LNCaP clone FGC (cell line): ENCODE results near the gene TMEM272.

ENCODE experiments used
- DNase-seq: peaks from one replicate; pipeline ENCODE4 v3.0.0-alpha.2; 2011; ENCODE audit warnings: low read depth
- H3K4me3 ChIP-seq: 2 replicates; pipeline ENCODE4 v1.5.1; 2011; ENCODE audit warnings: mild to moderate bottlenecking, low read depth, low read length, control low read depth
- CTCF ChIP-seq: IDR thresholded peaks from 2 replicates; pipeline ENCODE4 v1.5.1; 2012; ENCODE audit warnings: mild to moderate bottlenecking; ENCODE audit not compliant: control insufficient read depth, insufficient read depth; ENCODE audit errors: extremely low read depth

The TMEM272 gene

DNA sequence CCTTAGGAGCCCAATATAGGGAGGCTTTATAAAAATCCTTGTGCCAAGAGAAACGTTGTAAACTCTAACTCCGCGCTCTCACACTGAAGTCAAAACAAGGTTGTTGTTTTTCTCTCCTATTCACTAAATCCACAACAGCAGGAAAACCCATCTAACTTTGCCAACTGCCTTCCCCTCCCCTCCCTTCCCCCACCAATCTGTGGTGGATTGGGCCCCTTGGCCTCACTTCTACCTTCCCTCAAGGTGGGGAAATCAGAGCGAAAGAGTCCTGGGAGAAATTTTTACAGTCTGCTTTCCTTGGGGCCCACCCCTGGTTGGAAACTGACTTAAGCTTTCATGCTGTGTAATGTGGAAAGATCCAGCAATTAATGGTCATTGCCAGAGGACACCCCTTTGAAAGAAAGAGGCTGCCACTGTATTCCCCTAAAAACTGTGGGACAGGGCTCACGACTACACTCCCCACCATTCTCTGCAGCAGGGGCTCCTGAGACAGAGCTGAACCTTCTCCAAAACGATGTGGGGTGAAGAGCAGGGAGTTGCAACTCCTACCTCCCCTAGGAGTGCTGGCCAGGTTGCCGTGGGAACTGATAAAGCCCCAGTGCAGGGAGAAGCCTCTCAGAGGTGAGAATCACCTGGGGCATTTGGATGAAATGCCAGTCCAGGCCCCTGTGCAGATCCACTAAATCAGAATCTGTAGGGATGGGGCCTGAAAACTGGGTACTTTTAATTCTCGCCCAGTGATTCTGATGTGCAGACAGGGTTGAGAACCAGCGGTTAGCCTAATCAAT lies 42.2 kb downstream of the TMEM272 start:
- DNase-seq = no peak
- peak overlapping the region; percentile 64 for H3K4me3 ChIP-seq
- TF ChIP-seq CTCF = no peak

DNA sequence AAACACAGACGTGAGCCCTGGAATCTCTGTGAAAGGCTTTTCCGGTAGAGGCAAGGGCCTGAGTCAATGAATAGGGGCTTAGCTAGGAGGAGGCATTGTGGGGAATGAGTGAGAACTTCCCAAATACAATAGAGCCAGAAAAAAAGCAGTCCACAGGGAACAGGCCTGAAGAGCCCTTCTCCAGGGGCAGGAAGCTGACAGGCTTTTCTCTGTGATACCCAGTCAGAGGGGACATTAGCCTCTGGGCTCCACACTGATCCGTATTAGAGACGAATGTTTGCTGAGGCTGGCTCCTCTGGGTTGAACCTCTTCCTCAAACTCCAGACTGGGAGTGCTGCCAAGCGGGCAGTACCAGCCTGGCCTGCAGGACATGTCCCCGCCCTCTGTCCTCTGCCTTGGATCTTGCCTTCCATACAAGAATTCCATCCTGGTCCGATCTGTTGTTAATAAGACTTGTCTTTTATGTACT lies 43.3 kb downstream of the TMEM272 start:
- no peak overlapping the region for H3K4me3 ChIP-seq
- no peak for TF ChIP-seq CTCF
- peak; percentile 79 for DNase-seq

DNA sequence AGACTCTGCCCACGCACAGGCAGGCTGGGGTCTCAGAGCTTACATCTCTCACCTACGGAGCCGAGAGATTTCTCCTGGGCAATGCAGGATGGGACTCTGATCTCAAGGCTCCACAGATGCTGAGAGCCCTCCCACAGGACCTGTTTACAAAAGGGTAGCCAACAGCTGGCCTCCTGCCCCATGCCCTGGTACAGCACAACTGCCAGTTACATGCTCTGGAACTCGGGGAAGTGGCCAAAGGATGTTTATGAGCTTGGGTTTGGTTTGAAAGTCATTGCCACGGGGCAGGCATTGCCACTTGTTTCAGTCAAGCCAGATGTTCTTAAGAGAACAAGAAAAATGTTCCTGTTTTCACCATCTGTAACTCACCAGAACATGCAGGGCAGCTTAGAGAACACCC lies 44.5 kb downstream of the TMEM272 start:
- TF ChIP-seq CTCF = no peak
- no peak for DNase-seq
- H3K4me3 ChIP-seq = no peak overlapping the region

DNA sequence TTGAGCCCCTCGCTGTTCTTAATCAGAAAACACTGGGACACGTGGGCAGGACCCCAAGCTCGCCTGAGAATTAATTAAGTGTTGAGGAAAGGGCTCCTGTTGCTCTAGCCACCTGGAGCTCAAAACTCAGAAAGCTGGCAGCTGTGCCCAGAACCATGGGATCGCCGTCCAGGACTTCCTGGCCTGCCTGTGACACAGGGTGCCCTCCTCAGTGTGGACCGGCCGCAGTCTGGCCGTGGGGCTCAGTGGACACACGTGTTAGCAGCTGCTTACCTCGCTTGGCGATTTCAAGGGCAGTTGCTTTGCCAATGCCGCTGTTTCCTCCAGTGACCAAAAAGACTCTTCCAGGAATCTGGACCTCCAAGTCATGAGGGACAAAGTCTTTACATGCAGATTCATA lies 45.7 kb downstream of the TMEM272 start:
- no peak for DNase-seq
- TF ChIP-seq CTCF = no peak
- no peak overlapping the region for H3K4me3 ChIP-seq

GRCh38 chr13:51797664-51798488 lies 47.1 kb downstream of the TMEM272 start:
- TF ChIP-seq CTCF = peak; percentile 73
- peak; percentile 86 for DNase-seq
- H3K4me3 ChIP-seq = no peak overlapping the region

DNA sequence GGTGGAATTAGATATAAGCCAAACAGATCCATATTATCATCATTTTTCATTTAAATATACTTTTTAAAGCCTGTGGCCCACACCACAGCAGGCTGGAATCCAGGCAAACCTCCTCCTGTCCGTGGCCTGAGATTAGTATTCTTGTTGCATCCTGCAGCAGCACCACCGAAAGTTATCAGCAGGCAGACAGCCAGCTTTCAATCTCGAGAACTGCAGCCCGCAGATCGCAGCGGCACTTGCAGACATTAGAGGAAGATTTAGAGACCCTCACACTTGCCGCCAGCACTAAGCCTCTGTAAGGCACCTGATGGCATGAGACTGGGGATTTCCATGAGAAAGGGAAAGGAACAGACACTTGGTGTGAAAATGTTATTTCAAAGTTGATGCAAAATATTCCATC lies 48.4 kb downstream of the TMEM272 start:
- no peak overlapping the region for H3K4me3 ChIP-seq
- no peak for TF ChIP-seq CTCF
- DNase-seq = no peak
